GM12878 (cell line): Measurements from ENCODE around the gene TAF13. TPM values are rescaled to one million over a fixed set of nuclear protein-coding genes. Genes with fewer than 3 reads are reported as not detected.
A peak's percentile ranks its signal among the peaks of the same experiment; 100 is the strongest.

Experiments
- CEBPB ChIP-seq, 2 experiments: fragments of 150-350 bp in 1 of 2; IDR thresholded peaks; 2 replicates each; pipeline ENCODE4 v1.6.1; 2012 to 2014; ENCODE audit warnings: low read depth in 2 of 2, low read length in 2 of 2, borderline replicate concordance in 1 of 2, inconsistent platforms in 1 of 2
- CHD1 ChIP-seq: IDR thresholded peaks from 2 replicates; pipeline ENCODE4 v1.6.1; 2012; ENCODE audit warnings: low read depth, low read length, improper control_type of control experiment
- EED ChIP-seq: sonication (generic); IDR thresholded peaks from 2 replicates; pipeline ENCODE4 v1.6.1; 2016; ENCODE audit warnings: antibody characterized with exemption, low read depth
- EGR1 ChIP-seq, 2 experiments: IDR thresholded peaks; 1 replicate in 1 of 2; 2 replicates in 1 of 2; pipeline ENCODE4 v1.6.1; 2011 to 2012; ENCODE audit warnings: low read depth in 2 of 2, low read length in 2 of 2, borderline replicate concordance in 1 of 2, mild to moderate bottlenecking in 1 of 2, moderate library complexity in 1 of 2
- GATAD2B ChIP-seq: fragments of 450-650 bp; conservative IDR thresholded peaks from 2 replicates; pipeline ENCODE4 v1.6.1; 2017; ENCODE audit warnings: low read depth, mild to moderate bottlenecking, moderate library complexity
- HDGF ChIP-seq: fragments of 450-650 bp; IDR thresholded peaks from 2 replicates; pipeline ENCODE4 v1.6.1; 2016; ENCODE audit warnings: antibody characterized with exemption
- MAX ChIP-seq: IDR thresholded peaks from 2 replicates; pipeline ENCODE4 v1.6.1; 2012; ENCODE audit warnings: low read depth, low read length, improper control_type of control experiment
- MXI1 ChIP-seq: fragments of 150-350 bp; IDR thresholded peaks from 2 replicates; pipeline ENCODE4 v1.6.1; 2011; ENCODE audit warnings: low read depth, mild to moderate bottlenecking, inconsistent platforms, low read length, improper control_type of control experiment
- POLR2A ChIP-seq: IDR thresholded peaks from 2 replicates; pipeline ENCODE4 v1.6.1; 2011; ENCODE audit warnings: low read depth, mild to moderate bottlenecking, low read length
- RB1 ChIP-seq: fragments of 450-650 bp; formaldehyde crosslinking; IDR thresholded peaks from 2 replicates; pipeline ENCODE4 v1.6.1; 2017; ENCODE audit warnings: mild to moderate bottlenecking, borderline replicate concordance
- SIN3A ChIP-seq: IDR thresholded peaks from 2 replicates; pipeline ENCODE4 v1.6.1; 2012; ENCODE audit warnings: low read depth, low read length, improper control_type of control experiment
- SP1 ChIP-seq: IDR thresholded peaks from one replicate; pipeline ENCODE4 v1.6.1; 2011; ENCODE audit warnings: low read depth, low read length
- TBL1XR1 ChIP-seq: IDR thresholded peaks from 2 replicates; pipeline ENCODE4 v1.6.1; 2012; ENCODE audit warnings: low read depth, low read length, improper control_type of control experiment
- WRNIP1 ChIP-seq: IDR thresholded peaks from 2 replicates; pipeline ENCODE4 v1.6.1; 2011; ENCODE audit warnings: low read depth, low read length, improper control_type of control experiment, borderline replicate concordance
- ZBED1 ChIP-seq: IDR thresholded peaks from 2 replicates; pipeline ENCODE4 v1.6.1; 2016; ENCODE audit warnings: borderline replicate concordance
- polyA plus RNA-seq, 11 experiments: library from polyadenylated mRNA; depleted of rRNA in 4 of 11; unstranded in 6 of 11; stranded (reverse) in 5 of 11; fragments of >200 nt; fragmentation: Nextera tagmentation in 4 of 11; fragmentation: Illumina TruSeq in 1 of 11; extraction: Ambion mirVana in 4 of 11; extraction: Trizol in 1 of 11; gene quantifications; 1 replicate in 1 of 11; 2 replicates in 10 of 11; pipeline versions ENCODE4 v1.2.1 to v1.2.3, GENCODE V29; 2011 to 2016; ENCODE audit warnings: inconsistent platforms in 2 of 11, missing spikeins in 2 of 11, low read depth in 1 of 11
- total RNA-seq, 4 experiments: library from RNA; depleted of rRNA in 3 of 4; stranded (reverse); fragments of >200 nt in 3 of 4; fragmentation: Illumina TruSeq in 1 of 4; extraction: Trizol in 1 of 4; gene quantifications; 2 replicates each; pipeline versions ENCODE4 v1.2.1 to v1.2.3, GENCODE V29; 2013 to 2021
- TF ChIP-seq, protein P1 (sequence below): fragments of 450-650 bp; IDR thresholded peaks from 2 replicates; pipeline ENCODE4 v1.6.1; 2016; ENCODE audit warnings: mild to moderate bottlenecking
- TF ChIP-seq, protein P2 (sequence below): fragments of 450-650 bp; IDR thresholded peaks from 2 replicates; pipeline ENCODE4 v1.6.1; 2016; ENCODE audit warnings: mild to moderate bottlenecking, moderate library complexity, borderline replicate concordance
- TF ChIP-seq, protein P3 (sequence below): fragments of 450-650 bp; formaldehyde crosslinking; IDR thresholded peaks from 2 replicates; pipeline ENCODE4 v1.4.0; 2020; ENCODE audit warnings: mild to moderate bottlenecking, moderate library complexity
- TF ChIP-seq, protein P4 (sequence below): IDR thresholded peaks from 2 replicates; pipeline ENCODE4 v1.6.1; 2012; ENCODE audit warnings: low read depth, low read length, improper control_type of control experiment

TAF13 gene
- total and polyA plus RNA-seq, 10 of the 15 experiments (the other 5 are each of a cell fraction or from before 2014, with no cell fraction given) = 8.1 to 30.6 (median 18.0) TPM

DNA sequence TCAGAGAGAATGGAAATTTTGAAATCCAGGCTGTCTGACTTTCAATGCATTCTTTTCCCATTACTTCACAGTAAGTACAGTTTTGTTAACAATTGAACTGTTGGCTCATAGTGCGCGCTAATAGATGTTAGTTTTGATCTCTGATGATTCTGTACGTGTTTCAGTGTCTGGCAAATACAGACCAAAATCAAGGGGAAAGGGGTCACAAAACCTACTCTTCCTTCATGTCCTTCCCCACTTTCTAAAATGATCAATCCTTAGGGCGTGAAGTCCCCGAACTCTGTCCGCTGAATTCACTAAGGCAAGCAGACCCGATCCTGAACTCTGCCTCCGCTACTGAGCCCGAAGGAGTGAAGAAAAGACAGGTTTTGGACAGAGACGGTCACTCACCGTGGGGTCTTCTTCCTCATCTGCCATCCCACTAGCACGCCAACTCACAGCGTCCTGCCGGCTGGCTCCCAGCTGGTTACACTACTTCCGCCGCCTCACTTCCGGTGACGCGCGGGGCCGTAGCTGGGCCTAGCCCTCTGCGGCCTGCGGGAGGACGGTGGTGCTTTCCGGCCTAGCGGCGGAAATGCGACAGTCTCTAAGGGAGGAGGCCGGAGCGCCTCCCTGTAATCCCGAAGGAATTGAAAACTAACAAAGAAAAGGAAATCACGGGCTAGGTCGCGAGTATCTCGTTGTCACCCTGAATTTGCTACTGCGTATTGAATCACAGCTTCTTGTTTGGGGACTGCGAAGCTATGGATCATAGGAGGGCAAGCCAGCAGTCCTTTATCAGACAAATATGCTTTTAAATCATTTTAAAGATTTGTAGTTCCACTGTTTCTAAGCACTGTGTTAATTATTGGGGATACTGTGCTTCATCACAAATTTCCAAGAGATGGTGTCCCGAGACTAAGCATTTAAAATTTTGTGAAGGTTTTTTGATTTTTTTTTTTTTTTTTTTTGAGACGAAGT is at the start of gene TAF13 (continued):
- TF ChIP-seq WRNIP1 (0 out of 2 replicates have a peak, but pooled peaks have one; percentile 50), HDGF (peak; percentile 69), MAX (peak; percentile 84), SP1 (no peak), EGR1 (IDR thresholded peaks at IDR 0.05; ENCODE audit: borderline replicate concordance in 1 of 2, low read depth in 2 of 2, low read length in 2 of 2) (peak in 1 of 2 experiments; percentile 4; a peak in 1 of 3 replicates), TBL1XR1 (peak; percentile 54; the same call in 1 of the 2 replicates), CEBPB (IDR thresholded peaks at IDR 0.05; ENCODE audit: borderline replicate concordance in 1 of 2, low read depth in 2 of 2, low read length in 2 of 2) (no peak), ZBED1 (0 out of 2 replicates have a peak, but pooled peaks have one; percentile 77), MXI1 (peak; percentile 96), SIN3A (peak; percentile 98), GATAD2B (peak; percentile 76), POLR2A (peak; percentile 98), EED (peak; percentile 85), CHD1 (no peak), RB1 (peak; percentile 78; the same call in 1 of the 2 replicates)
- TF ChIP-seq, protein P1, sequence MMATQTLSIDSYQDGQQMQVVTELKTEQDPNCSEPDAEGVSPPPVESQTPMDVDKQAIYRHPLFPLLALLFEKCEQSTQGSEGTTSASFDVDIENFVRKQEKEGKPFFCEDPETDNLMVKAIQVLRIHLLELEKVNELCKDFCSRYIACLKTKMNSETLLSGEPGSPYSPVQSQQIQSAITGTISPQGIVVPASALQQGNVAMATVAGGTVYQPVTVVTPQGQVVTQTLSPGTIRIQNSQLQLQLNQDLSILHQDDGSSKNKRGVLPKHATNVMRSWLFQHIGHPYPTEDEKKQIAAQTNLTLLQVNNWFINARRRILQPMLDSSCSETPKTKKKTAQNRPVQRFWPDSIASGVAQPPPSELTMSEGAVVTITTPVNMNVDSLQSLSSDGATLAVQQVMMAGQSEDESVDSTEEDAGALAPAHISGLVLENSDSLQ = peak; percentile 60
- TF ChIP-seq, protein P2, sequence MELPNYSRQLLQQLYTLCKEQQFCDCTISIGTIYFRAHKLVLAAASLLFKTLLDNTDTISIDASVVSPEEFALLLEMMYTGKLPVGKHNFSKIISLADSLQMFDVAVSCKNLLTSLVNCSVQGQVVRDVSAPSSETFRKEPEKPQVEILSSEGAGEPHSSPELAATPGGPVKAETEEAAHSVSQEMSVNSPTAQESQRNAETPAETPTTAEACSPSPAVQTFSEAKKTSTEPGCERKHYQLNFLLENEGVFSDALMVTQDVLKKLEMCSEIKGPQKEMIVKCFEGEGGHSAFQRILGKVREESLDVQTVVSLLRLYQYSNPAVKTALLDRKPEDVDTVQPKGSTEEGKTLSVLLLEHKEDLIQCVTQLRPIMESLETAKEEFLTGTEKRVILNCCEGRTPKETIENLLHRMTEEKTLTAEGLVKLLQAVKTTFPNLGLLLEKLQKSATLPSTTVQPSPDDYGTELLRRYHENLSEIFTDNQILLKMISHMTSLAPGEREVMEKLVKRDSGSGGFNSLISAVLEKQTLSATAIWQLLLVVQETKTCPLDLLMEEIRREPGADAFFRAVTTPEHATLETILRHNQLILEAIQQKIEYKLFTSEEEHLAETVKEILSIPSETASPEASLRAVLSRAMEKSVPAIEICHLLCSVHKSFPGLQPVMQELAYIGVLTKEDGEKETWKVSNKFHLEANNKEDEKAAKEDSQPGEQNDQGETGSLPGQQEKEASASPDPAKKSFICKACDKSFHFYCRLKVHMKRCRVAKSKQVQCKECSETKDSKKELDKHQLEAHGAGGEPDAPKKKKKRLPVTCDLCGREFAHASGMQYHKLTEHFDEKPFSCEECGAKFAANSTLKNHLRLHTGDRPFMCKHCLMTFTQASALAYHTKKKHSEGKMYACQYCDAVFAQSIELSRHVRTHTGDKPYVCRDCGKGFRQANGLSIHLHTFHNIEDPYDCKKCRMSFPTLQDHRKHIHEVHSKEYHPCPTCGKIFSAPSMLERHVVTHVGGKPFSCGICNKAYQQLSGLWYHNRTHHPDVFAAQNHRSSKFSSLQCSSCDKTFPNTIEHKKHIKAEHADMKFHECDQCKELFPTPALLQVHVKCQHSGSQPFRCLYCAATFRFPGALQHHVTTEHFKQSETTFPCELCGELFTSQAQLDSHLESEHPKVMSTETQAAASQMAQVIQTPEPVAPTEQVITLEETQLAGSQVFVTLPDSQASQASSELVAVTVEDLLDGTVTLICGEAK = peak; percentile 95
- TF ChIP-seq, protein P3, sequence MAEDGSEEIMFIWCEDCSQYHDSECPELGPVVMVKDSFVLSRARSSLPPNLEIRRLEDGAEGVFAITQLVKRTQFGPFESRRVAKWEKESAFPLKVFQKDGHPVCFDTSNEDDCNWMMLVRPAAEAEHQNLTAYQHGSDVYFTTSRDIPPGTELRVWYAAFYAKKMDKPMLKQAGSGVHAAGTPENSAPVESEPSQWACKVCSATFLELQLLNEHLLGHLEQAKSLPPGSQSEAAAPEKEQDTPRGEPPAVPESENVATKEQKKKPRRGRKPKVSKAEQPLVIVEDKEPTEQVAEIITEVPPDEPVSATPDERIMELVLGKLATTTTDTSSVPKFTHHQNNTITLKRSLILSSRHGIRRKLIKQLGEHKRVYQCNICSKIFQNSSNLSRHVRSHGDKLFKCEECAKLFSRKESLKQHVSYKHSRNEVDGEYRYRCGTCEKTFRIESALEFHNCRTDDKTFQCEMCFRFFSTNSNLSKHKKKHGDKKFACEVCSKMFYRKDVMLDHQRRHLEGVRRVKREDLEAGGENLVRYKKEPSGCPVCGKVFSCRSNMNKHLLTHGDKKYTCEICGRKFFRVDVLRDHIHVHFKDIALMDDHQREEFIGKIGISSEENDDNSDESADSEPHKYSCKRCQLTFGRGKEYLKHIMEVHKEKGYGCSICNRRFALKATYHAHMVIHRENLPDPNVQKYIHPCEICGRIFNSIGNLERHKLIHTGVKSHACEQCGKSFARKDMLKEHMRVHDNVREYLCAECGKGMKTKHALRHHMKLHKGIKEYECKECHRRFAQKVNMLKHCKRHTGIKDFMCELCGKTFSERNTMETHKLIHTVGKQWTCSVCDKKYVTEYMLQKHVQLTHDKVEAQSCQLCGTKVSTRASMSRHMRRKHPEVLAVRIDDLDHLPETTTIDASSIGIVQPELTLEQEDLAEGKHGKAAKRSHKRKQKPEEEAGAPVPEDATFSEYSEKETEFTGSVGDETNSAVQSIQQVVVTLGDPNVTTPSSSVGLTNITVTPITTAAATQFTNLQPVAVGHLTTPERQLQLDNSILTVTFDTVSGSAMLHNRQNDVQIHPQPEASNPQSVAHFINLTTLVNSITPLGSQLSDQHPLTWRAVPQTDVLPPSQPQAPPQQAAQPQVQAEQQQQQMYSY (CRISPR knock-in tag) = no peak
- TF ChIP-seq, protein P4, sequence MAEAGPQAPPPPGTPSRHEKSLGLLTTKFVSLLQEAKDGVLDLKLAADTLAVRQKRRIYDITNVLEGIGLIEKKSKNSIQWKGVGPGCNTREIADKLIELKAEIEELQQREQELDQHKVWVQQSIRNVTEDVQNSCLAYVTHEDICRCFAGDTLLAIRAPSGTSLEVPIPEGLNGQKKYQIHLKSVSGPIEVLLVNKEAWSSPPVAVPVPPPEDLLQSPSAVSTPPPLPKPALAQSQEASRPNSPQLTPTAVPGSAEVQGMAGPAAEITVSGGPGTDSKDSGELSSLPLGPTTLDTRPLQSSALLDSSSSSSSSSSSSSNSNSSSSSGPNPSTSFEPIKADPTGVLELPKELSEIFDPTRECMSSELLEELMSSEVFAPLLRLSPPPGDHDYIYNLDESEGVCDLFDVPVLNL = no peak
